Bronchial epithelial cell (primary cell): ENCODE measurements around the gene KLHL24. TPM values are rescaled to one million over a fixed set of nuclear protein-coding genes. Genes with fewer than 3 reads are reported as not detected.
A peak's percentile ranks its signal among the peaks of the same experiment; 100 is the strongest.

Source experiments
- DNase-seq: peaks from one replicate; pipeline ENCODE4 v3.0.0-alpha.2; 2010; ENCODE audit warnings: low read depth
- FAIRE-seq: peaks from 2 replicates; lab custom pipeline; 2011; peaks lifted over from hg19 to GRCh38; lab: Jason Lieb, UNC
- H3K27me3 ChIP-seq: 2 replicates; pipeline ENCODE4 v1.5.1; 2011; ENCODE audit warnings: low read length; ENCODE audit not compliant: control insufficient read depth, insufficient read depth
- H3K36me3 ChIP-seq: 2 replicates; pipeline ENCODE4 v1.5.1; 2011; ENCODE audit warnings: low read length; ENCODE audit not compliant: control insufficient read depth, insufficient read depth
- H3K4me3 ChIP-seq: 2 replicates; pipeline ENCODE4 v1.5.1; 2011; ENCODE audit warnings: mild to moderate bottlenecking, low read depth, low read length, control low read depth
- CTCF ChIP-seq: IDR thresholded peaks from 2 replicates; pipeline ENCODE4 v1.5.1; 2011; ENCODE audit warnings: mild to moderate bottlenecking, moderate library complexity, low read length, control low read depth, inconsistent platforms; ENCODE audit not compliant: insufficient read depth, severe bottlenecking
- total RNA-seq: library from RNA; depleted of rRNA; stranded (reverse); fragments of >200 nt; gene quantifications from 2 replicates; pipeline ENCODE4 v1.2.1, GENCODE V29; 2014

KLHL24 gene
- total RNA-seq, 1 donor from 2014 or later, result 63.4 TPM

DNA sequence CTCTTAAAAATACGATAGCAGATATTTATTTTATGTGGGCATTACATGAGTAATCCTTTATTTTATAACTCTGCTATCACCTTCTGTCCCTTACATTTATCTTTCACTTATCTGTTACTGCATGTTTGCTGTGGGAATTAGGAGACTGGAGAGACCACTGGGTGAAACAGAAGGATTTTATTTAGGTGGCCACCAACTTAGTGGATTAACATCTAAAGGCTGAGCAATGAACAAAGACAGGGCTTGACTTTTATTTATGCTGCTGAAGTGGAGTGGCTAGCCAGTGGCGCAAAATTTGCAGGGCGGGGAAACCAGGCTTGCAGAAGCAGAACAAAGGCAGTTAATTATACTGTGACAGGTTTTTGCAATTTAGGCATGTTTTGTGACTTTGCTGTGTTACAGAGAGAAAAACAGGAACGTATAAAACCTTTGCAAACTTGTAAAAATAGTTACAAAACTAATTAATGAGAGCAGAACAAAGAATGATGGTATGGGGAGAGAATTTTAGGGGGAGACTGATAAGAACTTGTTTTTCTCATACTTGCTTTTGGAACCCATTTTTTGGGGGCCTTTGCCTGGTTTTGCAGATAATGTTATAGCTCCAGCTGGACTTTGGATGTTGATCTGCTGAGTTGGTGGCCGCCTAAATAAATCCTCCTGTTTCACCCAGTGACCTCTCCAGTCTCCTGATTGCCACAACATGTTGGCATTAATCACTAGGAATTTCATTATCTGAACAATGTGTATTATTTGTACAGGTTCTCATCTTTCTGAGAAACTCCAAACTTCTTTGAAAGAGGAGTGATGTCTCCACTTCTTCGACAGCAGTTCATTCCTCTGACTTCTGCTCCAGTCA, 18.0 kb downstream of the KLHL24 start:
- H3K36me3 ChIP-seq, result no peaks in the 10 kb centered on the region
- TF ChIP-seq CTCF, result no peak
- FAIRE-seq, result peak; percentile 18

DNA sequence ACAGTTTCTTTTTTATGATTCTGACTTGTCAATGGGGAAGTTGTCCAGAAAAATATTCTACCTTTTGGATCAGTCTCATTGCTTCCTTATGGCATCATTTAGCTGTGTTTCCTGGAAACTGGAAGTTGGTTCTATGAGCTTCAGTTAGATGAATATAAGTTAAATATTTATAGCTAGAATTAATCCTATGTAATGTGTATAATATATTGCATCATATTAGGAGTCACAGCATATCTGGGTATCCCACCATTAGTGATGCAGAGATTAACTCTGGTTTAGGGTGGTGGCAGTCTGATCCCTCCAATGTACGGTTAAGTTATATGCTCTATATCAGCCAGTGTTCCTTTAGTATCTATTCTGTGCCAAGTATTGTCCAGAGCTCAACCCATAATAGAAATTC, 19.3 kb downstream of the KLHL24 start:
- no peak overlapping the region for H3K4me3 ChIP-seq
- no peaks in the 10 kb centered on the region for H3K27me3 ChIP-seq
- no peak for TF ChIP-seq CTCF
- DNase-seq (no peak), FAIRE-seq (no peak)
- no peaks in the 10 kb centered on the region for H3K36me3 ChIP-seq

More for the DNA sequence above, 18.0 kb downstream of the KLHL24 start:
- no peak overlapping the region for H3K4me3 ChIP-seq
- DNase-seq, result no peak
- H3K27me3 ChIP-seq, result no peaks in the 10 kb centered on the region

DNA sequence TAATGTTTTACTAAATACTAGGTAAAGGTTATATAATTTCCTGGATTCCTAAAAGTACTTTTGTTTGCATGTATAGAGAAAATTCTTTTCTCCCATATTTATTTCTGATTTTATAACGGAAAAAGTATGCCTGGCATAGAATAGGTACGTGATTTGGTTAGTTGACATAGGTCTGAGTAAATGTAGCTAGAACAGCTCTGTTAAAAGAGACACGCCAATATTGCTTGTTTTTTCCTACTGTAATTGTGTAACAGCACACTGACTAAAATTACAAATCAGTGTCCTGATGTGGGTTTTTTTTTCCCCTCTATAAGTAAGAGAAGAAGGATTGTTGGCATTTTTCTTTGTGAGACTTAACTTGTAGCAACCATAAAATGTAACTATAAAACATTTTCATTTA, 26.7 kb downstream of the KLHL24 start:
- no peak for FAIRE-seq
- no peaks in the 10 kb centered on the region for H3K36me3 ChIP-seq
- no peak overlapping the region for H3K4me3 ChIP-seq

GRCh38 chr3:183664913-183665381, 29.5 kb downstream of the KLHL24 start:
- Histone ChIP-seq H3K27me3 (no peaks in the 10 kb centered on the region), H3K36me3 (no peaks in the 10 kb centered on the region), H3K4me3 (no peak overlapping the region)
- no peak for TF ChIP-seq CTCF
- DNase-seq (peak; percentile 52), FAIRE-seq (no peak)

More for the DNA sequence above, 26.7 kb downstream of the KLHL24 start:
- no peak for TF ChIP-seq CTCF
- DNase-seq, result no peak
- H3K27me3 ChIP-seq, result no peaks in the 10 kb centered on the region

GRCh38 chr3:183680061-183680460, 44.6 kb downstream of the KLHL24 start:
- H3K4me3 ChIP-seq, result no peak overlapping the region
- no peak for FAIRE-seq
- H3K36me3 ChIP-seq, result no peaks in the 10 kb centered on the region
- DNase-seq, result no peak
- TF ChIP-seq CTCF, result no peak
- H3K27me3 ChIP-seq, result no peaks in the 10 kb centered on the region
